ENCODE data around the gene KRT16.

DNA sequence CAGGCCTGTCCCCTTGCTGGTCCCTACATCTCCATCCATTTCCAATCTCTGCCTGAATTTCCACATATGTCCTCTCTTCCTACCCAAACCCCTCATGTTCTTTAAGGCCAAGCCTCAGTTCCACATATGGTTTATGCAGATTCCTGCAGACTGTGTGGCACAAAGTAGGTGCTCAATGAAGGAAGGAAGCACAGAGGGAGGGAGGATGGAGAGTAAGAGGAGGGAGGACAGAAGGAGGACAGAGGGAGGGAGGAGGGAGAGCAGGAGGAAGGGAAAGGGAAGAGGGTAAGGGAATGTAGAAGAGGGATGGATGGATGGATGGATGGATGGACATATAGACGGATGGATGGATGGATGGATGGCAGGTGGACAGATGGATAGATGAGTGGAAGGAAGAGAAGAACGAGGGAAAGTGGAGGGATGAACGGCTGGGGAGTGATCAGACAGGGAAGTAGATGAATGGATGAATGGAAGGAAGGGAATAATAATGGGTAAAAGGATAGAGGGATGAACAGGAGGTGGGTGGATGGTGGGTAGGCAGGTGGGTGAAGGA, 18.1 kb downstream of the KRT16 start:
- TF ChIP-seq POLR2A (IDR thresholded peaks at IDR 0.05), result no peak
- TF ChIP-seq, protein P1, sequence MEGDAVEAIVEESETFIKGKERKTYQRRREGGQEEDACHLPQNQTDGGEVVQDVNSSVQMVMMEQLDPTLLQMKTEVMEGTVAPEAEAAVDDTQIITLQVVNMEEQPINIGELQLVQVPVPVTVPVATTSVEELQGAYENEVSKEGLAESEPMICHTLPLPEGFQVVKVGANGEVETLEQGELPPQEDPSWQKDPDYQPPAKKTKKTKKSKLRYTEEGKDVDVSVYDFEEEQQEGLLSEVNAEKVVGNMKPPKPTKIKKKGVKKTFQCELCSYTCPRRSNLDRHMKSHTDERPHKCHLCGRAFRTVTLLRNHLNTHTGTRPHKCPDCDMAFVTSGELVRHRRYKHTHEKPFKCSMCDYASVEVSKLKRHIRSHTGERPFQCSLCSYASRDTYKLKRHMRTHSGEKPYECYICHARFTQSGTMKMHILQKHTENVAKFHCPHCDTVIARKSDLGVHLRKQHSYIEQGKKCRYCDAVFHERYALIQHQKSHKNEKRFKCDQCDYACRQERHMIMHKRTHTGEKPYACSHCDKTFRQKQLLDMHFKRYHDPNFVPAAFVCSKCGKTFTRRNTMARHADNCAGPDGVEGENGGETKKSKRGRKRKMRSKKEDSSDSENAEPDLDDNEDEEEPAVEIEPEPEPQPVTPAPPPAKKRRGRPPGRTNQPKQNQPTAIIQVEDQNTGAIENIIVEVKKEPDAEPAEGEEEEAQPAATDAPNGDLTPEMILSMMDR (IDR thresholded peaks at IDR 0.05), result no peak

All from prostate gland (tissue), 2 donors.